Measurements from ENCODE around the gene NAT14.
"Not testable (repeated sequence)": the region's sequence is repeated elsewhere in the genome, so short reads cannot be mapped to it uniquely, and the experiment has no call there.

Gene NAT14

GRCh38 chr19:55495646-55496349 lies 10.8 kb downstream of the NAT14 start:
- H3K27ac ChIP-seq: no peak overlapping the region
- TF ChIP-seq CTCF (conservative IDR thresholded peaks at IDR 0.05): no peak

- not testable (repeated sequence) for H3K27ac ChIP-seq
Measured at GRCh38 chr19:55496820-55497219, 11.8 kb downstream of the NAT14 start.

- H3K27ac ChIP-seq: no peak overlapping the region
- no peak for TF ChIP-seq CTCF (conservative IDR thresholded peaks at IDR 0.05)
Measured at GRCh38 chr19:55497763-55498162, 12.8 kb downstream of the NAT14 start.

- TF ChIP-seq CTCF (conservative IDR thresholded peaks at IDR 0.05): no peak
- no peak overlapping the region for H3K27ac ChIP-seq
Measured at GRCh38 chr19:55498246-55498840, 13.4 kb downstream of the NAT14 start.

GRCh38 chr19:55500368-55500952 lies 15.5 kb downstream of the NAT14 start:
- H3K27ac ChIP-seq: no peak overlapping the region
- TF ChIP-seq CTCF (conservative IDR thresholded peaks at IDR 0.05): no peak

- TF ChIP-seq CTCF (conservative IDR thresholded peaks at IDR 0.05): no peak
- H3K27ac ChIP-seq: no peak overlapping the region
Measured at GRCh38 chr19:55502197-55502952, 17.4 kb downstream of the NAT14 start.

GRCh38 chr19:55503157-55503501 lies 18.1 kb downstream of the NAT14 start:
- H3K27ac ChIP-seq: no peak overlapping the region

More at GRCh38 chr19:55503157-55503501, 18.1 kb downstream of the NAT14 start:
- TF ChIP-seq CTCF (conservative IDR thresholded peaks at IDR 0.05): no peak

All from VCaP (cell line).